MV-4-11 (cell line): ENCODE results near the gene LIFR.

Source experiments
- DNase-seq: peaks from one replicate; lab custom pipeline; 2025; lab: John Stamatoyannopoulos, UW

LIFR gene

GRCh38 chr5:38548064-38548759 lies 8.2 kb downstream of the LIFR start:
- DNase-seq, result no peak

GRCh38 chr5:38547257-38547656 lies 9.2 kb downstream of the LIFR start:
- no peak for DNase-seq

- no peak for DNase-seq
These were observed 9.7 kb downstream of the LIFR start for GRCh38 chr5:38546691-38547146.

- no peak for DNase-seq
These were observed 12.6 kb downstream of the LIFR start for GRCh38 chr5:38543886-38544285.

- DNase-seq, result no peak
These were observed 13.4 kb downstream of the LIFR start for GRCh38 chr5:38543074-38543473.

- DNase-seq, result no peak
These were observed 15.2 kb downstream of the LIFR start for GRCh38 chr5:38541174-38541725.

GRCh38 chr5:38540314-38540713 lies 16.1 kb downstream of the LIFR start:
- no peak for DNase-seq

- DNase-seq, result no peak
These were observed 18.3 kb downstream of the LIFR start for GRCh38 chr5:38538161-38538560.

- no peak for DNase-seq
These were observed 18.9 kb downstream of the LIFR start for GRCh38 chr5:38537505-38537904.

- no peak for DNase-seq
These were observed 19.5 kb downstream of the LIFR start for GRCh38 chr5:38536968-38537367.

- DNase-seq, result no peak
These were observed 20.6 kb downstream of the LIFR start for GRCh38 chr5:38535845-38536244.

- DNase-seq, result no peak
These were observed 21.1 kb downstream of the LIFR start for GRCh38 chr5:38535248-38535750.

- DNase-seq, result no peak
These were observed 22.3 kb downstream of the LIFR start for GRCh38 chr5:38534156-38534453.

GRCh38 chr5:38533286-38534155 lies 22.9 kb downstream of the LIFR start:
- DNase-seq, result no peak

- DNase-seq, result no peak
These were observed 24.2 kb downstream of the LIFR start for GRCh38 chr5:38532165-38532669.

GRCh38 chr5:38531518-38531917 lies 24.9 kb downstream of the LIFR start:
- no peak for DNase-seq

GRCh38 chr5:38529955-38530646 lies 26.3 kb downstream of the LIFR start:
- DNase-seq, result no peak

- no peak for DNase-seq
These were observed 28.2 kb downstream of the LIFR start for GRCh38 chr5:38528162-38528703.

- peak; percentile 92 for DNase-seq
These were observed 29.0 kb downstream of the LIFR start for GRCh38 chr5:38527475-38527874.

- DNase-seq, result no peak
These were observed 32.4 kb downstream of the LIFR start for GRCh38 chr5:38524022-38524421.

- DNase-seq, result no peak
These were observed 37.0 kb downstream of the LIFR start for GRCh38 chr5:38519476-38519875.

GRCh38 chr5:38518341-38518740 lies 38.1 kb downstream of the LIFR start:
- no peak for DNase-seq
